ENCODE results near the gene PTPRH. TPM values are rescaled to one million over a fixed set of nuclear protein-coding genes. Genes with fewer than 3 reads are reported as not detected.

The PTPRH gene
- total RNA-seq, 1 donor from 2014 or later = 175 TPM

DNA sequence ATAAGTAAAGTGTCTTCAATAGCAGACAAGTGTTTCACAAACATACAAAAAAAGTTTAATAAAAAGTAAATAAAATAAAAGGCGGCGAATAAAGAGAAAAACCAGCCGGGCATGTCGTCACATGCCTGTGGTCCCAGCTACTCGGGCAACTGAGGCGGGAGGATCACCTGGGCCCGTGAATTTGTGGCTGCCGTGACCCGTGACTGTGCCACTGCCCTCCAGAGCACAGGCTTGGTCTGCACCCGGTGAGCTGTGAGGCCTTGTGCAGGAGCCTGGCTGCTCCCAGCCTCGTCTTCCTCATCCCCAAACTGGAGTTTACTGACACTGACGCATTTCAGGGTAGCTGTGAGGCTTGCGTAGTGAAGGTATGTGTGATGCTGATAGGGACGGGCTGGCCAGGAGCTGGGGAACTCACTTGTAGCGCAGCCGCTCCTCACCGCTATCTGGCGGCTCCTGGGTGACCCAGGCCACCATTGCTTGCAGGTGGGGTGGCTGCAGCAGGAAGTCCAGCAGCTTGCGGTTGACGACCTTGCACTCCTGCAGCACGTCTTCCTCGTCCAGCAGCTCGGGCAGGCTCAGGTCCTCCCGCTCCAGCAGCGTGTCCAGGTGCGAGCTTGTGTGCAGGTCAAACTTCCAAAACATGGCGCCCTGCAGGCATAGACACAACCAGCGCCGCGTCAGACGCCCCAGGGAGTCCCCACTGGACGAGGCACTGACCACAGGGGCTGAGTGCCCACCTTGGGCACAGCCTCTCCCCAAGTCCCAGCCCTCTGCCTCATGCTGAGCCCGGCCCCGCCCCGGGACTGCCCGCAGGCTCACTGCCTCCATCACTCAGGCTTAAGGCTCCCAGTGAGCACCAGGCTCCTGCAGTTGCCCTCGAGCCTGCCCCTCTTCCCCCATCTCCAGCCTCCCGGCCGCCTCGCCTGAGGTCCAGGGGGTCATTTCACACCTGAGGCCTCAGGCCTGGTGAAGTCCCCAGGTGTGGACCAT lies 37.5 kb upstream of the PTPRH start:
- no peak for DNase-seq (ENCODE audit: low spot score)

DNA sequence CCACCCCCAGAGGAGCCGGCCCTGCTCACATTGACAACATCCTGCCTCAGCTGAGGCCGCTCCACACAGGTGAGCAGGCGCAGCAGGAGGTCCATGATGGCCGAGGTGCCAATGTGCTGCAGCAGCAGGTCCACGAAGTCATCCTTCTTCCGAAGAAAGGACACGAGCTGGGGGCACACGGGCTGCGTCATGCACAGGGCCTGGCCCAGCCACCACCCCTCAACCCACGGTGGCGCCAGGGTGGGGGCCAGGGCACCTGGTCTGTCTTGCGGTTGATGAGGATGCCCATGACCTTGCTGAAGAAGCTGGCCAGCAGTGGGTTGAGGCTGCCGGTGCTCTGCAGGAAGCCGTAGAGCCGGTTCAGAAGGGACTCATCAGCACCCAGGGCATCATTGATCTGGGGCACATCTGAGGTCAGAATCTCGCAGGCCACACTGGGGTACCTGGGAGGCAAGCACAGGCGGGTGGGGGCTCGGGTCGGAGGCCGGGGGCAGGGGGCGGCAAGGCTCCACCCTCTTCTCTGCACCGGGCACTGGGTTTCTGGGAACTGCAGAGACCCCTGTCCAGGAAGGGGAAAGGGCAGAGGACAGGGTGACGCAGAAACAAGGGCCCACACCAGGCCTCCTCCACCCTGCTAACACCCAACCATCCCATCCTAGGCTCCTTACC lies 36.1 kb upstream of the PTPRH start:
- DNase-seq (ENCODE audit: low spot score) = no peak

- DNase-seq (ENCODE audit: low spot score) = no peak
These were observed 34.8 kb upstream of the PTPRH start for GRCh38 chr19:55244004-55244680.

GRCh38 chr19:55242517-55242916 lies 33.2 kb upstream of the PTPRH start:
- DNase-seq (ENCODE audit: low spot score) = no peak

DNA sequence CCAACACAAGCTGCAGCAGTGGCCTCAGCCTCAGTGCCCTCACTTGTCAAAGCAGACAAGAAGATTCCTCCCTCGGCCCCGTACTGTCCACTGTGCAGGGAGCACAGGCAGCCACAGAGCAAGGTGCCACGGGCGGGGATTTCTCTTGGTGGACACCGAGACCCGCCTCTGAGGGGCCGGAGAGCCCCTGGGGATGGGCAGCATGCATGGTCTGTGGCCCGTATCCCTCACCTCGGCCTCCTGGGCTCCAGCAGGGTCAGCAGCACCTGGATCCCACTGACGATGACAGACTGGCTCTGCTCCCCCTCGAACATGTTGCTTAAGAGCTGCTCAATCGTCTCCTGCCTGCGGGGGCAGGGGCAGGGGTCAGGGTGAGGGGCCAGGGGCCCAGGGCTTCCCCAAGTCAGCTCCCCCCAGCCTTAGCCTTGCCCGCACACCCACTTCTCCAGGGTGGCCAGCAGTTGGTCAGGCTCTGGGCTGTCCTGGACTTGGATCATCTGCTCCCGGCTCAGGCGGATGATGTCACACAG lies 32.7 kb upstream of the PTPRH start:
- no peak for DNase-seq (ENCODE audit: low spot score)

GRCh38 chr19:55241143-55241934 lies 32.0 kb upstream of the PTPRH start:
- DNase-seq (ENCODE audit: low spot score) = no peak

DNA sequence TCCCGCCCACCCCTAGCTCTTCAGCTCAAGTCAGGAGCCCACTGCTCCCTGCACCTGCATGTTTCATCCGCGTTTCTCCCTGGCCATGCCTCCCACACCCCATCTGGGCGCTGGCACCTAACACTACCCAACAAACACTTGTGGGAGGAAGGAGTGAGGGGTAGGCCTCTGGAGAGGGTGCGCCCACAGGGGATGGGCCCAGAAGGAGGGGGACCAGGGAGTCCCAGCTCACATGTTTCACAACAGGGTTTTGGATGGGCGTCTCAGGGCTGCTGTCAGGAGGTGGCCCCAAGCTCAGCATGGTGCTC lies 31.4 kb upstream of the PTPRH start:
- no peak for DNase-seq (ENCODE audit: low spot score)

DNA sequence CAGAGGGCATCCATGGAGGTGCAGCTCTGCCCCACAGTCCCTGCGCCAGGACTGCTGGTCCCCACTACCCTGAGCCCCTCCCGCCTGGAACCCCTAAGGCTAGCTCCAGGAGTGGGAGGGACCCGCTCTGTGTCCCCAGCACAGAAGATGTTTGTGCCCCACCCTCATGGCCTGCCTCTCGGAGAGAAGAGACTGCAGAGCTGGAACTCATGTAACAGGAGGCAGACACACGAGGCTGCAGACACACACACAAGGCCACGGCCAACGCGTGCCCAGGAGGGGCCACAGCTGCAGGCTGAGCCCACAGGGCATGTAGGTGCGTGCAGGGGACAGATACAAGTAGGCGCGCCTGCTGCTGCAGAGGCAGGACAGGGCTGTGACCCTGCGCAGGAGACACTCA lies 29.7 kb upstream of the PTPRH start:
- DNase-seq (ENCODE audit: low spot score) = no peak

- no peak for DNase-seq (ENCODE audit: low spot score)
These were observed 28.7 kb upstream of the PTPRH start for GRCh38 chr19:55238030-55238429.

GRCh38 chr19:55232986-55233385 lies 23.7 kb upstream of the PTPRH start:
- no peak for DNase-seq (ENCODE audit: low spot score)

DNA sequence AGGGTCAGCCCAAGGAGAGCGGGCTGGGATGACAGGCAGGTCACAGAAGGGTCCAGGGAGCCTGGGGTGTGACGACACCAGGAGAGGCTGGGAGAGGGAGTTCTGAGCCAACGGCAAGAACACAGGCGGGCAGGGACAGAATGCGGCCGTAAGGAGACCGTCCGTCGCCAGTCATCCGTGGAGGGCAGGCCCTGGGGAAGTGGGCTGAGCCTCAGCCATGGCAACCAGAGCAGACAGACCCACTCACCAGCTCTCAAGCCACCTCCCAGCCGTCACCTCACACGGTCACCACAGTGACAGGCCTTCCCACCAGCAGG lies 22.9 kb upstream of the PTPRH start:
- no peak for DNase-seq (ENCODE audit: low spot score)

DNA sequence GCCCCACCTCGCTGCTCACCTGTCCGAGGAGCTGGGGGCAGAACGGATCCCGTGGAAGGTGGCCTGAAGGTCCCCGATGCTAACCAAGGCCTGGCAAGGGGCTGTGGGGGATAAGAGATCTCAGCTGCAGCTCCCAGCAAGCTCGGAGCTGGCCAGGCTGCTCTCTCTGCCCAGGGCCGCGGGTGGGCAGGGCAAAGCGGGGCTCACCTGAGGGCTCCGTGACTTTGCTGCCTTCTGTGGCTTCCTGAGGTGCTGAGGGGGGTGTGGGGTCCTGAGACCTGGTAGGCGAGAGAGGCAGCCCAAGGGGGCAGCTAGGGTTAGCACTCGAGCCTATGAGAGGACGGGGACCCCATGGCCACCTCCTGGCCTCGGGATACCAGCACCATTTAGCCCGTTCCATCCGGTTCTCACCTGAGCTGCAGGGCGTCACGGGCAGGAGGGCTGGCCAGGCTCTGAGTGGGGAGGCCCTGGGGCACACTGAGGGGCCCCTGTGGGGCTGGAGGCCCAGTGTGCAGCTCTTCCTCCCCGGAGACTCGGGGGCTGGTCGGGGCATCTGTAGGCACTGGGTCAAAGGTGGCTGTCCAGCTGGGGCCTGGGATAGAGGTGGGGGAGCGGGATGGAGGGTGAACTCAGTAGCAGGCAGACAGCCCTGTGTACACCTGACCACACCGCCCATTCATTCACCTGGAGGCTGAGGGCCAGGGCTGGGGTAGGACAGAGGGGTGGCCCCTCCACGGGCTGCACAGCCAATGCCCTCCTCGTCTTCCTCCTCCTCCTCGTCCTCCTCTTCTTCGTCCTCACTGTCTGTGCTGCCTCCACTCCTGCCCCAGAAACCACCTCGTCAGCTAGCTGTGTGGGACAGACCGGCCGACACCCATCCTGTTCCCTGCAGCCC lies 22.3 kb upstream of the PTPRH start:
- no peak for DNase-seq (ENCODE audit: low spot score)

- no peak for DNase-seq (ENCODE audit: low spot score)
These were observed 21.5 kb upstream of the PTPRH start for GRCh38 chr19:55230780-55231179.

GRCh38 chr19:55230329-55230728 lies 21.0 kb upstream of the PTPRH start:
- no peak for DNase-seq (ENCODE audit: low spot score)

- DNase-seq (ENCODE audit: low spot score) = no peak
These were observed 20.5 kb upstream of the PTPRH start for GRCh38 chr19:55229789-55230182.

- DNase-seq (ENCODE audit: low spot score) = no peak
These were observed 20.0 kb upstream of the PTPRH start for GRCh38 chr19:55229145-55229788.

DNA sequence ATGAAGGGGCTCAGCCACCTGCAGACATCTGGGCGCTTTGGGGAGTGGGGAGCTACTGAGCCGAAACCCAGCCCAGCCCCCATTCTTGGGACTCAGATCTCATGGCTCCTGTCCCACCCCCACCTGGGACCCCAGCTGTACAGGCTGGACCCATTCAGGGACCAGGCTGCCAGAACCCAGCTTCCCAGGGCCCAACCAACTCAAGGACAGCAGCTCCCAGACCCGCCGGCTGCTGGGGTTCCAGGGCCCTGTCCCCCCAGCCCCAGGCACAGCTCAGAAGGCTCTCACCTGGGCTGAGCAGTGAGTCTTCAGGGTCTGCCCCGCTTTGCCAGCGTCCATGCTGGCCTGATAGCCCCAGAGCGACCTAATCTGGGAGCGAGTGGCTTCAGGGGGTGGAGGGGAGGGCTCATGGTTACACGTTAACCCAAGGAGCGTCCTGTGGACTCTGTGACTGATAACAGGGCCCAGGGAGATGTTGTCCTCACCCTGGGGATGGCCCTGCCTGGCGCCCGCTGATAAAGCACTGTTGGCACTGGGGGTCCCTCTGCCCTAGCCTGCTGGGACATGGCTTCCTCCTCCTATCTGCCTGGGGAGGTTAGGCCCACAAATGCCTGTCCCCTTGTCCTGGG lies 19.2 kb upstream of the PTPRH start, which contains the start of gene TMEM86B:
Gene TMEM86B (minus strand): TSS at position 361 of the 629 bp plus-strand sequence. CDS start 22 bp downstream, at position 339.
- DNase-seq (ENCODE audit: low spot score) = peak; percentile 84

DNA sequence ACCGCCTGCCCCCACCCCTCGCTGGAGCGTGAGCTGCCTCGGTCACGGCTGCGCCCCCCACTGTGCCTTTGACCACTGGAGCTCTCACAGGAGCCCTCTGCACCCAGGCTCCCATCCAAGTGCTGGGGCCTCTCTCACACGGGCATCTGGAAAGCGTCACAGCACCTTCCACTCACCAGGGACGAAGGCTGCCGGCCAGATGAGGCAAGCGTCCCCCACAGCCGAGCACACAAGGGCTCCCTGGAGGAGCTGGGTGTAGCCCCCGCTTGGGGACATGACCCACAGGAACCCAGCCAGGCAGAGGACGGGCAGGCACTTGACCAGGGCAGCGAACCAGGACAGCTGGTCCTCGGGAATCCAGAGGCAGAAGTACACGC lies 18.7 kb upstream of the PTPRH start:
- DNase-seq (ENCODE audit: low spot score) = peak; percentile 39

- DNase-seq (ENCODE audit: low spot score) = no peak
These were observed 18.1 kb upstream of the PTPRH start for GRCh38 chr19:55227241-55228014.

Measured in mucosa of gallbladder (tissue), 1 donor.